GM20000 (cell line): Measurements from ENCODE around the gene SLC9A3.

ENCODE experiments used
- DNase-seq: peaks from one replicate; pipeline ENCODE4 v3.0.0; 2012; ENCODE audit warnings: low spot score
- TF ChIP-seq, protein P1 (sequence below): IDR thresholded peaks from 2 replicates; pipeline ENCODE4 v1.5.1; 2012; ENCODE audit warnings: mild to moderate bottlenecking, control low read depth; ENCODE audit errors: extremely low read depth, missing control alignments

The SLC9A3 gene

DNA sequence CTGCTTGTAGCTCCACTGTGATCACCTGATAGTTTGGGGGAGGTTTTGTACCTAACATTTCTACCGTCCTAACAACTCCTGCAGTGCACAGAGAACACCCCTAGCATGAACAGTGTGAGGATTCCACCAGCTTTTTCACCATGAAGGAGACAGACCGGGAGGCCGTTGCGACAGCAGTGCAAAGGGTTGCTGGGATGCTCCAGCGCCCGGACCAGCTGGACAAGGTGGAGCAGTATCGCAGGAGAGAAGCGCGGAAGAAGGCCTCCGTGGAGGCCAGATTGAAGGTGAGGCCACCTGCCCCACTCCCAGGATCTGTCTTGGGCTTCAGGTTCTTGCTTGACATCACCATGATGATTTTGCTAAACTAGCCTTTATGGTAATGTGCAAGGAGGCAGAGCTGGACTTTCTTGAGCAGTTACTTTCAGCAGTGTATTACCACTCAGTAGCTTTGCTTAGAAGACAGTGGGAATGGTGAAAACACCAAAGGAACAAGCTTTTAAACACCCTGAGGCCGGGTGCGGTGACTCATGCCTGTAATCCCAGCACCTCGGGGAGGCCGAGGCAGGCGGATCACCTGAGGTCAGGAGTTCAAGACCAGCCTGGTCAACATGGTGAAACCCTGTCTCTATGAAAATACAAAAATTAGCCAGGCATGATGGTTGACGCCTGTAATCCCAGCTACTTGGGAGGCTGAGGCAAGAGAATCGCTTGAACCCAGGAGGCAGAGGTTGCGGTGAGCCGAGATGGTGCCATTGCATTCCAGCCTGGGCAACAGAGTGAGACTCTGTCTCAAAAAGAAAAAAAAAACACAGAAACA lies 78.0 kb downstream of the SLC9A3 start:
- TF ChIP-seq, protein P1, sequence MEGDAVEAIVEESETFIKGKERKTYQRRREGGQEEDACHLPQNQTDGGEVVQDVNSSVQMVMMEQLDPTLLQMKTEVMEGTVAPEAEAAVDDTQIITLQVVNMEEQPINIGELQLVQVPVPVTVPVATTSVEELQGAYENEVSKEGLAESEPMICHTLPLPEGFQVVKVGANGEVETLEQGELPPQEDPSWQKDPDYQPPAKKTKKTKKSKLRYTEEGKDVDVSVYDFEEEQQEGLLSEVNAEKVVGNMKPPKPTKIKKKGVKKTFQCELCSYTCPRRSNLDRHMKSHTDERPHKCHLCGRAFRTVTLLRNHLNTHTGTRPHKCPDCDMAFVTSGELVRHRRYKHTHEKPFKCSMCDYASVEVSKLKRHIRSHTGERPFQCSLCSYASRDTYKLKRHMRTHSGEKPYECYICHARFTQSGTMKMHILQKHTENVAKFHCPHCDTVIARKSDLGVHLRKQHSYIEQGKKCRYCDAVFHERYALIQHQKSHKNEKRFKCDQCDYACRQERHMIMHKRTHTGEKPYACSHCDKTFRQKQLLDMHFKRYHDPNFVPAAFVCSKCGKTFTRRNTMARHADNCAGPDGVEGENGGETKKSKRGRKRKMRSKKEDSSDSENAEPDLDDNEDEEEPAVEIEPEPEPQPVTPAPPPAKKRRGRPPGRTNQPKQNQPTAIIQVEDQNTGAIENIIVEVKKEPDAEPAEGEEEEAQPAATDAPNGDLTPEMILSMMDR: no peak
- DNase-seq: no peak

DNA sequence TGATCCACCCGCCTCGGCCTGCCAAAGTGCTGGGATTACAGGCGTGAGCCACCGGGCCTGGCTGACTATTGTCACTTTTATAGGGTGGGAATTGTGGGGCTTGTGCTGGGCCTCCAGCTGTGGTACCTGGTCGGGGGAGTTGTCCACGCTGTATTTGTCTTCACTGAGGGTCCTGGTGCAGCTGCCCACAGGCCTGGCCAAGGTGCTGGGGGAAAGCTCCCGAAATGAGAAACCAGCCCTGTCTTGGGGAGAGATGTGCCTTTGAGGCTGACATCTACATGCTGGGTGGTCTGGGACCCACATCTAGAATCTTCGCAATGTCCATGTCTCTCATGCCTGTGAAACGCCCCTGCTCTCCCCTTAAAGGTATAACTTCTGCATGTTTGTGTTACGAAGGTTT lies 78.7 kb downstream of the SLC9A3 start:
- TF ChIP-seq, protein P1: no peak

DNA sequence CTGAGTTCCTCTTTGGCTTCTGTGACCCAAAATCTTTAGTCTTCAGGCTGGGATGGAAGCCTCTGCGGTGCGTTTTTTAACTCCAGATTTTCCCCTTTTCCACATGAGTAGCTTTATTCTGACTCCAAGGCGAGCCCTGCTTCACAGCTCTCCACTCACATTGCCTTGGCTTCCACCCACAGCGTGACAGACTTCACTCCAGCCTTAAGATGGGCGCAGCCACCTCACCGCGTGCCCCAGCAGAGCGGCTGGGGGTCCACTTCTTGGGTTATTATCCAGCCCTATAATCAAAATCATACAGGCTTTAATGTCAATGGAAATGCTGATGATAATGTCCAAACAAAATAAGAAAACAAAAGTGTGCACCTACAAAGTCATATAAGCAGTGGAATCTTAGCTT lies 80.0 kb downstream of the SLC9A3 start:
- TF ChIP-seq, protein P1: no peak
- DNase-seq: no peak

More for the DNA sequence above, 78.7 kb downstream of the SLC9A3 start:
- DNase-seq: no peak

DNA sequence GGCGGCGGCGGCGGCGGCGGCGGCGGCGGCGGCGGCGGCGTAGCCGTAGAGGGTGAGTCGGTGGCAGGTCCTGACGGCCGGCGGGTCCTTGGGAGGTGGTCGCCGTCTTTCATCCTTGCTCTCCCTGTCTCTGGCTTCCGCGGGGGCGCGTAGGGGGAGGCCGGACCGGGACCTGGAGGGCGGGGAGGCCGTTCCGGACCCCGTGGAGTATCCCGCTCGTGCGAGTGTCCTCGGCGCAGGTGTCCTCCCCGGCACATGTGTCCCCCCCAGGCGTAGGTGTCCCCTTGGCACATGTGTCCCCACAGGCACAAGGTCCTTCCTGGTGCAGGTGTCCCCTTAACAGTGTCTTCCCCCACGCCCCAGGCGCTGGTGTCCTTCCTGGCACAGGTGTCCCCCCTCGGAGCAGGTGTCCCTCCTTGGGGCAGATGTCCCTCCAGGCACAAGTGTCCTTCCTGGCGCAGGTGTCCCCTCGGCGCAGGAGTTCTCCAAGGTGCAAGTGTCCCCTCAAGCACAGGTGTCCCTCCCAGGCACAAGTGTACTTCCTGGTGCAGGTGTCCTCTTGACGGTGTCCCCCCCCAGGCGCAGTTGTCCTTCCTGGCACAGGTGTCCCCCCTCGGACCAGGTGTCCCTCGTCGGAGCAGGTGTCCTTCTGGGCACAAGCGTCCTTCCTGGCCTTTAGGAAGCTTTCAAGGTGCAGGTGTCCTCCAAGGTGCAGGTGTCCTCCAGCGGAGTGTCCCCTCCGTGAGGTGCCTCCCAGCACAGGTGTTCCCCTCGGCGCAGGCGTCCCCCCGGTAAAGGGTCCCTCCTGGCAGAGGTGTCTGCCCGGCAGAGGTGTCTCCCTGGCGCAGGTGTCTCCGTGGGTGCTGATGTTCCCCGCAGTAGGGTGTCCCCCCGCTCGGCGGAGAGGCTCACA lies 80.8 kb downstream of the SLC9A3 start:
- TF ChIP-seq, protein P1: no peak
- peak; percentile 59 for DNase-seq

DNA sequence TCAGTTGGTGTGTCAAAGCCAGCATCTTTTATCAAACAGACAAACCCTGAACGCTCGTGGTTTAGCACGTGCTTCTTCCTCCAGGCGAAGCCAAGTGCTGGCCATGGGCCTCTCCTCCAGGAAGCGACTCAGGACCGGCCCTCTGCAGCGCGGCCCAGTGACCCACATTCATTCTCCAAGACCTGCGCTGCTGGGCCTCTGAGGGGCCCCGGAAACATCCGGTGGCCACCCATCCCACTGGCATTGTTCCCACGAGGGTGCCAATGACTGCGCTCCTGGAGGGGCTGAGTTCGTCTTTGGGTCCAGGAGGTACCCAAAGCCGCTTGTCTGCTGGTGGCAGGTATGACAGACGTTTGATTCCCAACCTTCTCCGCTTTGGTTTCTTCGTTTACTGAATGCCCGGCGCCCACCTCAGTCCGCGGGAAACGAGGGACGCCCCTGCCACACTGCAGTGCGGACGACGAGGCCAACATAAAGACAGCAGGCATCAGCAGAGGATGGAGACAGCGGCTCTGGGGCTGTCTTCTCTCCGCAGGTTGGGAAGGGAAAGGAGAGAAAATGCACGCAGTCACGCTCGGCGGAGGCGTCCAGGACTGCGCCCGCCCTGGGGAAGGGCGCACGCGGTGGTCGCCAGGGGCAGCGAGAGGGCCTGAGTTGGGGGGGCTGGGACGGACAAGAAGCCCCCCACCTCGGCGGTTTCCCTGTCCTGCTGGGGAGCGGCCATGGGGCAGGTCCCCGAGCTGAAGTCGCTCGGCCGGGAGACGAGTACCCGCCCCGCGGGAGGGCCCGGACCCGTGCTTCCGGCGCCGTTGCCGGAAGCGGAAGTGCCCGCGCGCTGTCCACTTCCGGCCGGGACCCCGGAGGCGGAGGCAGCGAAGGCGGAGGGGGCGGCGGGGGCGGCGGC lies 81.7 kb downstream of the SLC9A3 start, which contains the start of gene EXOC3:
EXOC3 (plus strand) TSS at position 842 of the 904 bp plus-strand sequence. CDS start 3,030 bp downstream, outside the sequence.
- TF ChIP-seq, protein P1: no peak
- DNase-seq: peak; percentile 97

DNA sequence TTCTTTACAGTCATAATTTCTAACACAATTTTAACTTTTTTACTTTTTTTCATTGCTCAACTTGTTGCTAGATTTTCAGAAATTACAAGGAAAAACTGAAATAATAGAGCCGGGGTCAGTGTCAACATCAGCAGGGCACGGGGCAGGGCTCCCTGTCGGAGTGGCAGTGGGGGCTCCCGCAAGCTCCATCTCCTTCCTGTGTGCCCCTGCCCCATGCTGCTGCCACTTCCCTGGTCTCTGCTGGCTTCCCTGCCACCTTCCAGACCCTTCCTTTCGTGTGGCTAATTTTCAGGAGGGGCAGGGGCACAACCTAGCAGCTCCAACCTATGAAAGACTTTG lies 82.3 kb downstream of the SLC9A3 start:
- DNase-seq: no peak
- TF ChIP-seq, protein P1: no peak
